ENCODE measurements around the gene HLCS.

- TF ChIP-seq CTCF (conservative IDR thresholded peaks at IDR 0.05; ENCODE audit: low read depth, low read length), result no peak
- no peak for TF ChIP-seq MXI1 (IDR thresholded peaks at IDR 0.05; ENCODE audit: borderline replicate concordance, low read depth, low read length)
- TF ChIP-seq CEBPB (IDR thresholded peaks at IDR 0.05; ENCODE audit: low read depth, low read length), result no peak
- TF ChIP-seq POLR2A (IDR thresholded peaks at IDR 0.05; ENCODE audit: low read depth, low read length), result no peak
- no peak for TF ChIP-seq RAD21 (IDR thresholded peaks at IDR 0.05; ENCODE audit: low read length)
- no peak for TF ChIP-seq RFX5 (IDR thresholded peaks at IDR 0.05; ENCODE audit: low read depth, low read length)
- no peak for TF ChIP-seq FOS (IDR thresholded peaks at IDR 0.05; ENCODE audit: low read depth, low read length)
- TF ChIP-seq BHLHE40 (IDR thresholded peaks at IDR 0.05; ENCODE audit: low read depth, low read length), result no peak
- no peak for TF ChIP-seq RCOR1 (IDR thresholded peaks at IDR 0.05; ENCODE audit: insufficient replicate concordance, low read length)
- no peak for TF ChIP-seq CHD1 (IDR thresholded peaks at IDR 0.05; ENCODE audit: low read depth, low read length)
- no peak for TF ChIP-seq MAFK (IDR thresholded peaks at IDR 0.05; ENCODE audit: low read depth, low read length)
- TF ChIP-seq USF2 (IDR thresholded peaks at IDR 0.05; ENCODE audit: low read depth, low read length), result no peak
- TF ChIP-seq MAZ (IDR thresholded peaks at IDR 0.05; ENCODE audit: borderline replicate concordance, low read depth, low read length), result no peak
- TF ChIP-seq SMC3 (IDR thresholded peaks at IDR 0.05; ENCODE audit: low read depth, low read length), result no peak
Observed at GRCh38 chr21:36741506-36741905, 225.0 kb downstream of the HLCS start.

All from IMR-90 (cell line).